Effector memory CD8-positive, alpha-beta T cell (primary cell): ENCODE measurements around the gene INPP5F.
A peak's percentile ranks its signal among the peaks of the same experiment; 100 is the strongest.

Source experiments
- ATAC-seq: fragments of 150-1000 bp; cut with Tn5 transposase; replicated peaks from 2 replicates; pipeline ENCODE4 v1.10.0; 2021; ENCODE audit warnings: mild to moderate bottlenecking, moderate library complexity
- DNase-seq, 3 experiments: peaks; one replicate each; pipeline ENCODE4 v3.0.0; 2021
- H3K27ac Mint-ChIP-seq, 2 donors: one replicate each; pipeline ENCODE4 v1.8.0; 2022; ENCODE audit warnings: mild to moderate bottlenecking in 2 of 2, mixed read lengths in 2 of 2, moderate library complexity in 2 of 2
- H3K27me3 Mint-ChIP-seq, 2 donors: one replicate each; pipeline ENCODE4 v1.8.0; 2022; ENCODE audit warnings: mixed read lengths in 2 of 2
- H3K36me3 Mint-ChIP-seq: one replicate; pipeline ENCODE4 v1.8.0; 2022; ENCODE audit warnings: mild to moderate bottlenecking, moderate library complexity, mixed read lengths; ENCODE audit not compliant: insufficient read depth
- H3K4me1 Mint-ChIP-seq, 2 donors: one replicate each; pipeline ENCODE4 v1.8.0; 2022; ENCODE audit warnings: low read depth in 2 of 2, mixed read lengths in 2 of 2
- H3K4me3 Mint-ChIP-seq, 2 donors: one replicate each; pipeline ENCODE4 v1.8.0; 2022; ENCODE audit warnings: mild to moderate bottlenecking in 2 of 2, mixed read lengths in 2 of 2, moderate library complexity in 2 of 2
- H3K9me3 Mint-ChIP-seq, 2 donors: one replicate each; pipeline ENCODE4 v1.8.0; 2022; ENCODE audit warnings: mixed read lengths in 2 of 2
- total RNA-seq, 9 experiments: gene quantifications; one replicate each; lab custom pipeline; 2026; lab: John Stamatoyannopoulos, UW

The INPP5F gene, protein sequence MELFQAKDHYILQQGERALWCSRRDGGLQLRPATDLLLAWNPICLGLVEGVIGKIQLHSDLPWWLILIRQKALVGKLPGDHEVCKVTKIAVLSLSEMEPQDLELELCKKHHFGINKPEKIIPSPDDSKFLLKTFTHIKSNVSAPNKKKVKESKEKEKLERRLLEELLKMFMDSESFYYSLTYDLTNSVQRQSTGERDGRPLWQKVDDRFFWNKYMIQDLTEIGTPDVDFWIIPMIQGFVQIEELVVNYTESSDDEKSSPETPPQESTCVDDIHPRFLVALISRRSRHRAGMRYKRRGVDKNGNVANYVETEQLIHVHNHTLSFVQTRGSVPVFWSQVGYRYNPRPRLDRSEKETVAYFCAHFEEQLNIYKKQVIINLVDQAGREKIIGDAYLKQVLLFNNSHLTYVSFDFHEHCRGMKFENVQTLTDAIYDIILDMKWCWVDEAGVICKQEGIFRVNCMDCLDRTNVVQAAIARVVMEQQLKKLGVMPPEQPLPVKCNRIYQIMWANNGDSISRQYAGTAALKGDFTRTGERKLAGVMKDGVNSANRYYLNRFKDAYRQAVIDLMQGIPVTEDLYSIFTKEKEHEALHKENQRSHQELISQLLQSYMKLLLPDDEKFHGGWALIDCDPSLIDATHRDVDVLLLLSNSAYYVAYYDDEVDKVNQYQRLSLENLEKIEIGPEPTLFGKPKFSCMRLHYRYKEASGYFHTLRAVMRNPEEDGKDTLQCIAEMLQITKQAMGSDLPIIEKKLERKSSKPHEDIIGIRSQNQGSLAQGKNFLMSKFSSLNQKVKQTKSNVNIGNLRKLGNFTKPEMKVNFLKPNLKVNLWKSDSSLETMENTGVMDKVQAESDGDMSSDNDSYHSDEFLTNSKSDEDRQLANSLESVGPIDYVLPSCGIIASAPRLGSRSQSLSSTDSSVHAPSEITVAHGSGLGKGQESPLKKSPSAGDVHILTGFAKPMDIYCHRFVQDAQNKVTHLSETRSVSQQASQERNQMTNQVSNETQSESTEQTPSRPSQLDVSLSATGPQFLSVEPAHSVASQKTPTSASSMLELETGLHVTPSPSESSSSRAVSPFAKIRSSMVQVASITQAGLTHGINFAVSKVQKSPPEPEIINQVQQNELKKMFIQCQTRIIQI
- total RNA-seq, result 14.4 to 137 (median 27.4) reads per million in 9 experiments

DNA sequence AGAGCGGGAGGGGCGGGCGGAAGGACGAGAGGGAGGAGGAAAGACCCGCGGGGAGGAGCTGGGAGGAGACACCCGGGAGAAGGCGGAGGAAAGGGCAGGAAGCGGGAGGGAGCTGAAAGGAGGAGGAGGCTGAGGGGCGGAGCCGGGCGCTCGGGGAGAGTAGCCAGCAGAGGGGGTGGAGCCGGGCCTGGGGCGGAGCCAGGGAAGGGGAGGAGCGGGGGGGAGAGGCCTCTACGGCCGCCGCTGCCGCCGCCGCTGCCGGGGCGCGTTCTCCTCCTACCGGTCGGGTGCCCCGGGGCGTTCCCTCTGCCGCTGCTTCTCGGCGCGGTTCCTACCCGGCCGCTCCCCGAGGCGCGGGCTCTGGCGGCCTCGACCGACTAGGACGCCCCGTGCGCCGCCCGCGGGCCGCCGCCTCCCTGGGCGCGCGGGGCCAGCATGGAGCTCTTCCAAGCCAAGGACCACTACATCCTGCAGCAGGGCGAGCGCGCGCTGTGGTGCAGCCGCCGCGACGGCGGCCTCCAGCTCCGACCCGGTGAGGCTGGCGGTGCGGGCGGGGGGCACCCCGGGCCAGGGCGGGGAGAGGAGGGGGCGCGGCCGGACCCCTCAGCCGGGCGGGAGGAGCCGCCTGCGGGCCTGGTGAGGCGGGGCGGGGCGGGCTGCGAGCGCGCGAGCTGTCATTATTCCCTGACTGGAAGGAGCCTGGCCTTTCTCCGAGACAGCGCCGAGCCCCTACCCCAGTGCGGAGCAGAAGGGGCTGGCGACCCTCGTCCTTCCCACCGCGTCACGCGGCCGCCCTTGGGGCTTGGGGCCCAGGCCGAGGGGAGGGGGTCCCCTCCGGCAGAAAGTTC, at the start of gene INPP5F:
INPP5F (plus strand) TSS at position 223 of the 848 bp plus-strand sequence; CDS start at position 436, 213 bp downstream.
- Mint-ChIP-seq H3K27ac (peak within 1 kb of the TSS; percentile 55 to 78), H3K36me3 (peaks cover 8% of the 10 kb centered on the region), H3K9me3 (no peaks in the 10 kb centered on the region), H3K4me3 (peak within 1 kb of the TSS; percentile 81 to 83), H3K27me3 (no peaks in the 10 kb centered on the region), H3K4me1 (peaks cover 7 to 13% of the 10 kb centered on the region in 2 donors)
- DNase-seq (peak; percentile 97 to 98 (median 97)), ATAC-seq (peak; percentile 87)

DNA sequence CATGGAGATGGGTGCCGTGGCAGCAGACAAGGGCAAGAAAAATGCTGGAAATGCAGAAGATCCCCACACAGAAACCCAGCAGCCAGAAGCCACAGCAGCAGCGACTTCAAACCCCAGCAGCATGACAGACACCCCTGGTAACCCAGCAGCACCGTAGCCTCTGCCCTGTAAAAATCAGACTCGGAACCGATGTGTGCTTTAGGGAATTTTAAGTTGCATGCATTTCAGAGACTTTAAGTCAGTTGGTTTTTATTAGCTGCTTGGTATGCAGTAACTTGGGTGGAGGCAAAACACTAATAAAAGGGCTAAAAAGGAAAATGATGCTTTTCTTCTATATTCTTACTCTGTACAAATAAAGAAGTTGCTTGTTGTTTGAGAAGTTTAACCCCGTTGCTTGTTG, 48.7 kb upstream of the INPP5F start:
- H3K4me3 Mint-ChIP-seq, result no peak overlapping the region
- peaks cover 6 to 13% of the 10 kb centered on the region in 2 donors for H3K4me1 Mint-ChIP-seq
- DNase-seq (no peak), ATAC-seq (no peak)
- H3K36me3 Mint-ChIP-seq, result peaks cover 37% of the 10 kb centered on the region
- peaks cover 3 to 7% of the 10 kb centered on the region in 2 donors for H3K27me3 Mint-ChIP-seq
- no peak overlapping the region for H3K27ac Mint-ChIP-seq
- H3K9me3 Mint-ChIP-seq, result no peaks in the 10 kb centered on the region

DNA sequence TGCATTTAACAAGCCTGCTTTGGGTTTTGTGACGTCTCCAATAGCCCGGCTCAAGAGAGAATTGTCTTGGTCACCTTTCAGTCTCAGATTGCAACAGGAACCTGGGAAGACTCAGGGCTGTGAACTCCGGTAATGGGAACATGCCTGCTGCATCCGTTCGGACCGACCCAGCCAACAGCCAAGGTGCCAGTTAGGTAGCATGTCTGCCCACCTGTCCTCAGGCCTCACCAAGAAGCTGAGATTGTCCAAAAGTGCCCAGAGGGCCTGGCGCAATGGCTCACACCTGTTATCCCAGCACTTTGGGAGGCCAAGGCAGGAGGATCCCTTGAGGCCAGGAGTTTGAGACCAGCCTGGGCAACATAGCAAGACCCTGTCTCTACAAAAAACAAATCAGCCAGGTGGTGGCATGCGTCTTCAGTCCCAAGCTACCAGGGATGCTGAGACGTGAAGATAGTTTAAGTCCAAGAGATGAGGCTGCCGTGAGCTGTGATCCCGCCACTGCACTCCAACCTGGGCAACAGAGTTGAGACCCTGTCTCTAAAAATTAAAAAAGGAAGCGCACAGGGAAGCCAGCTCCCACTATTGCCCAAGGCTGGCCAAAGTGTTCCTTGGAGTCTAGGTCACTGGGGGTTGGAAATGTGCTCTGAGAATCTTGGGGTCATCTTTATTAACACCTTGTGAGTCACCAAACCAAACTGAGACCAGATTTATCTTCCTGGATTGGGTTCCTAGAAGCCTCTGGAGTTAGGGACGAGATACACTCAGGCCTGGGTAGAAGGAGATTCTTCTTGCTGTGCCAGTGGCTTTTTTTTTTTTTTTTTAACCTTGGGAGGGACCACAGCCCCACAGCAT, 47.7 kb upstream of the INPP5F start:
- H3K27ac Mint-ChIP-seq, result no peak overlapping the region
- no peaks in the 10 kb centered on the region for H3K9me3 Mint-ChIP-seq
- H3K27me3 Mint-ChIP-seq, result peaks cover 7 to 12% of the 10 kb centered on the region in 2 donors
- no peak for DNase-seq
- H3K4me1 Mint-ChIP-seq, result peaks cover 9 to 13% of the 10 kb centered on the region in 2 donors
- ATAC-seq, result no peak
- H3K36me3 Mint-ChIP-seq, result peaks cover 29% of the 10 kb centered on the region
- H3K4me3 Mint-ChIP-seq, result no peak overlapping the region

DNA sequence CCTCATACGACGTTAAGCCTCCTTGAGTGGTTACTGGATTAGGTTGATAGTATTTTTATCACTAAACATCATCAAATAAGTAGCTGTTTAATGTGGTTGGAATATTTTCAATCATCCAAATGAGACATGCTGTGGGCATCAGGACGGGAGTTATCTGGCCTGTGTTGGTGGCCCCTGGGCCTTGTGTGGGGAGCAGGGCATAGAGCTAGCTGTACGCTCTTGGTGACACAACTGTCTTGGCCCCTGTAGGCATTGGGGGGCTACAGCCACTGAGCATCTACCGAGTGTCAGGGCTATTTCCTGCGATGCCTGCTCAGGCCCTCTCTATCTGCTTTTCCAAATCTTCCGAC, 46.4 kb upstream of the INPP5F start:
- H3K4me1 Mint-ChIP-seq, result peaks cover 9 to 13% of the 10 kb centered on the region in 2 donors
- no peak overlapping the region for H3K27ac Mint-ChIP-seq
- no peaks in the 10 kb centered on the region for H3K9me3 Mint-ChIP-seq
- peaks cover 22% of the 10 kb centered on the region for H3K36me3 Mint-ChIP-seq
- DNase-seq, result no peak
- H3K4me3 Mint-ChIP-seq, result no peak overlapping the region
- ATAC-seq, result no peak
- H3K27me3 Mint-ChIP-seq, result peaks cover 7 to 12% of the 10 kb centered on the region in 2 donors

DNA sequence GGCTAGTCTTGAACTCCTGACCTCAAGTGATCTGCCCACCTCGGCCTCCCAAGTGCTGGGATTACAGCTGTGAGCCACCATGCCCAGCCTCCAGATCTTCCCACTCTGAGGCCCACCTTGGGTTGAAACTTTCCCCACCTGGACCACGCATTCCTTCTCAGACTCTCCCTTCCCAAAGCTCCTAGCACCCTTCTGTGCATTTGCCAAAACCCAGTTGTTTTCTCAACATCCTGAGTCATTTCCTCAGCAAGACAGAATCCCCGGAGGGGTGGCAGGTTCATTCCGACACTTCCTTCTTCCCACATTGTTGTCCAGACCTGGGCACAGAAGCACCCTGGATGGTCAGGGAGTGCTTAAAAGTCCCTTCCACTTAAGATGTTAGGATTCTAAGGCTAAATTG, 45.8 kb upstream of the INPP5F start:
- Mint-ChIP-seq H3K9me3 (no peaks in the 10 kb centered on the region), H3K4me3 (no peak overlapping the region), H3K27me3 (peaks cover 7 to 12% of the 10 kb centered on the region in 2 donors), H3K36me3 (peaks cover 22% of the 10 kb centered on the region), H3K4me1 (peaks cover 9 to 13% of the 10 kb centered on the region in 2 donors), H3K27ac (no peak overlapping the region)
- ATAC-seq (no peak), DNase-seq (no peak)

DNA sequence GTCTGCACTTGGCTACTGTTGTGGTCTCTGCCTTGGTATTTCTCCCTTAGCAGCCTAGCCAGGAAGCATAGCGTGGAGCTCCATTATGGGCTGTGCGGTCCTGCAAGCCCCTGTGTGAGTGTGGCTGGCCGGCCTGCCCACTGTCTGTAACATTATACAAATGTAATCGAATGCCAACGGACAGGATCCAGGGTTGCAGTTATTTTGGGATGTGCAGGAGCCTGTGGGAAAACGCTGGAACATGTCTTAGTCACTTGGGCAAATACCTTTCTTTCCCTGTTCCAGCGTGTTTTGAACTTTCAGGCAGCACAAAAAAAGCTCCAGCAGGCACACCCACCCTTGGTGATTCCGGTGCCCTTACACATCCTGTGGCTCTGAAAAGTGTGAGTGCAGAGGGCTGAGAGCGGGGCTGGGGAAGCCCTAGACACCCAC, 45.2 kb upstream of the INPP5F start:
- H3K9me3 Mint-ChIP-seq, result no peaks in the 10 kb centered on the region
- ATAC-seq (no peak), DNase-seq (no peak)
- no peak overlapping the region for H3K27ac Mint-ChIP-seq
- H3K4me1 Mint-ChIP-seq, result peaks cover 9 to 13% of the 10 kb centered on the region in 2 donors
- peaks cover 7 to 12% of the 10 kb centered on the region in 2 donors for H3K27me3 Mint-ChIP-seq
- no peak overlapping the region for H3K4me3 Mint-ChIP-seq
- peaks cover 22% of the 10 kb centered on the region for H3K36me3 Mint-ChIP-seq

DNA sequence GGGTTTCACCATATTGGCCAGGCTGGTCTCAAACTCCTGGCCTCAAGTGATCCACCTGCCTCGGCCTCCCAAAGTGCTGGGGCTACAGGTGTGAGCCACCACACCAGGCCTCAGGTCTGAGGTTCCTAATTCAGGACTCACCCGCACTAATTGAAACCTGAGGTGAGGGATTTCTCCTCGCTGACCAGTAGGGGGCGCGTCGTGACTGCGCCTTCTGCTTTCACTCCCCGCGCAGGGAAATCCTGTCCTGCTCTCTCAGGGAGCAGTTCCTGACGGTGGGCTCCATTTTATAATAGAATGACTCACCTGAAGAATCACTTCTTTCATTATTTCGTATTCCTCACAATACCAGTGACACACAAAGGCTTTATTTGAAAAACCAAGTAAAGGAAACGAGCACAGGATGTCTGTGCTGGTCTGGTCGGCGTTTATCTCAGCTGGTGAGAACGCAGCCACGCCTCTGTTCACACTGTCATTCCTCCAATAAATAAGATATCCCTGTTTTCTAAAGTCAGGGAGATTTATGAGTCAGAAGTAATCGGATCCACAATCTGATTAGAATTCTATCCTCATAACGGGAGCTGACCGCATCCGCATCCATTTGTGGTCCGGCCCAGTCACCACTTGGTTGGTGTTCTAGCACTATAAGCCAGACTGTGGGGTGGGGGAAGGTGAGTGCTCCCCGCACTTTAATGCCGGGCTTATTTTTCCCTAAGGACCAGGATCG, 39.2 kb upstream of the INPP5F start:
- Mint-ChIP-seq H3K4me1 (peaks cover 5 to 18% of the 10 kb centered on the region in 2 donors), H3K9me3 (no peaks in the 10 kb centered on the region), H3K4me3 (peak overlapping the region; percentile 66 to 67), H3K27me3 (peaks cover 7 to 10% of the 10 kb centered on the region in 2 donors), H3K36me3 (no peaks in the 10 kb centered on the region), H3K27ac (peak overlapping the region; percentile 44 to 75)
- ATAC-seq (peak; percentile 90), DNase-seq (peak; percentile 68 to 73 (median 71))

DNA sequence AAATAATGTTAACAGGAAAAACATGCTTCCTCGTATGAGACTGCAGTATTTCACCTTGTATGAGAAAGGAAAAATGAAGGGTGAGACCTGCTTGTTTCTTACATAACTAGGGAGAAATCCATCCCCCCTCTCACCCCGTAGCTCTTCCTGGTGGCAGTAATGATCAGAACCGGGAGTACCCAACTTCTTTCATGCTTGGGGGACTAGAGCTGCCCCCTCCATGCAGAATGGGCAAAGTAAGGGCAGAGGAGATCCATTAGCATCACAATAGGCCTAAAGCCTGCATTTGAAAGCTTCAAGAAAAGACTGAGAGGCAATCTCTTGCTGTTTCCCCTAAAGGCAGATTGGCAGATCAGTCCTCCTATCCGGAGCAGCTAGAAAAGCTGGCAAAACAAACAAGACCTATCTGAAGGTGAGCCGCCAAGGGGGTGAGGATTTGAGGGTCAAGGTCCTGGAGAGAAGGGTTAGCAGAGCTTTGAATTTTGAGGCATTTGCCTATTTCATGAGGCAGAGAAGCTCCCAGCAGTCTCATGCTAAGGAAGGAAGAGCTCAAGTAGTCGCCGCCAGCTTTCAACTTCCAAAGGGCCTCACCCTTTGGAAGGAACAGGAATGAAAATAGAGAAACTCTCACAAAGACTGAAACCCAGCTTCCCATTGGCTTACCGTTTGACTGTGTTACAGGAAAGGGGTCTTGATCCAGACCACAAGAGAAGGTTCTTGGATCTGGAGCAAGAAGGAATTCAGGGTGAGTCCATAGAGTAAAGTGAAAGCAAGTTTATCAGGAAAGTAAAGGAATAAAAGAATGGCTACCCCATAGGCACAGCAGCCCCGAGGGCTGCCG, 38.4 kb upstream of the INPP5F start:
- Mint-ChIP-seq H3K9me3 (no peaks in the 10 kb centered on the region), H3K4me3 (peak overlapping the region; percentile 66 to 67)
- no peak for ATAC-seq

DNA sequence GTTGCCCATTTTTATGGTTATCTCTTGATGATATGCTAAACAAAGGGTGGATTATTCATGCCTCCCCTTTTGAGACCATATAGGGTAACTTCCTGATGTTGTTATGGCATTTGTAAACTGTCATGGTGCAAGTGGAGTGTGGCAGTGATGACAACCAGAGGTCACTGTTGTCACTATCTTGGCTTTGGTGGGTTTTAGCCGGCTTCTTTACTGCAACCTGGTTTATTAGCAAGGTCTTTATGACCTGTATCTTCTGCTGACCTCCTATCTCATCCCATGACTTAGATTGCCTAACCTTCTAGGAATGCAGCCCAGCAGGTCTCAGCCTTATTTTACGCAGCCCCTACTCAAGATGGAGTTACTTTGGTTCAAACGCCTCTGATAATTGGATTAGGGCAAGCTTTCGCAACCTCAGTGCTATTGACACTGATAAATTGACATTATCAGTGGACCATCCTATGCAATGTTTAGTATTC, 37.8 kb upstream of the INPP5F start:
- no peak overlapping the region for H3K27ac Mint-ChIP-seq
- H3K9me3 Mint-ChIP-seq, result no peaks in the 10 kb centered on the region
- no peak overlapping the region for H3K4me3 Mint-ChIP-seq
- no peak for DNase-seq
- peaks cover 11 to 16% of the 10 kb centered on the region in 2 donors for H3K4me1 Mint-ChIP-seq
- ATAC-seq, result no peak
- H3K27me3 Mint-ChIP-seq, result no peaks in the 10 kb centered on the region
- no peaks in the 10 kb centered on the region for H3K36me3 Mint-ChIP-seq

More for the DNA sequence above, 38.4 kb upstream of the INPP5F start:
- Mint-ChIP-seq H3K27me3 (peaks cover 1 to 2% of the 10 kb centered on the region in 2 donors), H3K4me1 (peaks cover 5 to 12% of the 10 kb centered on the region in 2 donors), H3K36me3 (no peaks in the 10 kb centered on the region), H3K27ac (peak overlapping the region in 1 of 2 donors; percentile 75)
- DNase-seq, result no peak

DNA sequence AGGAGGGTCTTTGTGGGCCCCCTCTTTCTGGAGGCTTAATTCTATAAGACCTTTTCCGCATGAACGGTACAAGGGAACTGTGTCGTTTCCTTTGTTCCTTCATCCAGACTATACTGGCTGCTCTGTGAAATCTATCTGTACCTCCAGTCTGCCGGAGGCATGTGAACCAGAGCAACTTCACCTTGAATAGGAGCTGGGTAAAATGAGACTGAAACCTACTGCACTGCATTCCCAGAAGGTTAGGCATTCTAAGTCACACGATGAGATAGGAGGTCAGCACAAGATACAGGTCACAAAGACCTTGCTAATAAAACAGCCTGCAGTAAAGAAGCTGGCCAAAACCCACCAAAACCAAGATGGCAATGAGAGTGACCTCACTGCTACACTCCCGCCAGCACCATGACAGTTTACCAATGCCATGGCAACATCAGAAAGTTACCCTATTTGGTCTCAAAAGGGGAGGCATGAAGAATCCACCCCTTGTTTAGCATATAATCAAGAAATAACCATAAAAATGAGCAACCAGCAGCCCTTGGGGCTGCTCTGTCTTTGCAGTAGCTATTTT, 36.8 kb upstream of the INPP5F start:
- H3K27ac Mint-ChIP-seq, result no peak overlapping the region
- no peaks in the 10 kb centered on the region for H3K27me3 Mint-ChIP-seq
- peaks cover 20 to 24% of the 10 kb centered on the region in 2 donors for H3K4me1 Mint-ChIP-seq
- H3K36me3 Mint-ChIP-seq, result no peaks in the 10 kb centered on the region
- no peak for DNase-seq
- no peak for ATAC-seq
- no peaks in the 10 kb centered on the region for H3K9me3 Mint-ChIP-seq
- H3K4me3 Mint-ChIP-seq, result no peak overlapping the region
